B cell (primary cell): ENCODE measurements around the gene DHRS1. TPM values are rescaled to one million over a fixed set of nuclear protein-coding genes. Genes with fewer than 3 reads are reported as not detected.

Source experiments
- ATAC-seq: fragments of 200-7000 bp; cut with Tn5 transposase; one replicate; pipeline ENCODE4 v1.10.0; 2021; ENCODE audit warnings: low read depth, mild to moderate bottlenecking, moderate number of reproducible peaks, moderate library complexity
- CTCF ChIA-PET: fragments of 350-600 bp; sonication (Branson Sonifier 250); formaldehyde crosslinking; loops from one replicate; lab custom pipeline; 2021; ENCODE audit warnings: antibody characterized with exemption, inconsistent platforms; lab: Charles Lee
- POLR2A ChIA-PET: fragments of 350-600 bp; sonication (Branson Sonifier 250); formaldehyde crosslinking; loops from one replicate; lab custom pipeline; 2021; ENCODE audit warnings: antibody characterized with exemption; lab: Charles Lee
- DNase-seq: peaks from one replicate; pipeline ENCODE4 v3.0.0; 2013
- H2AFZ ChIP-seq: 2 replicates; pipeline ENCODE4 v1.6.1; 2012; ENCODE audit warnings: mild to moderate bottlenecking, low read depth, low read length; ENCODE audit not compliant: insufficient read depth, poor library complexity, severe bottlenecking
- H3K27ac ChIP-seq, 2 donors: 1 replicate in 1 of 2; 2 replicates in 1 of 2; pipeline ENCODE4 v1.5.1; 2012 to 2013; ENCODE audit warnings: low read length in 2 of 2, mild to moderate bottlenecking in 2 of 2, moderate library complexity in 1 of 2
- H3K27me3 ChIP-seq, 4 experiments: fragments of 200-600 bp in 1 of 4; sonication (generic) in 1 of 4; replicated peaks in 1 of 4; 1 replicate in 2 of 4; 2 replicates in 2 of 4; pipeline versions ENCODE4 v1.6.1 to v1.7.0; 2013 to 2016; ENCODE audit warnings: low read length in 3 of 4, mild to moderate bottlenecking in 2 of 4, mixed read lengths in 1 of 4, moderate library complexity in 1 of 4; ENCODE audit not compliant: insufficient read depth in 4 of 4, control insufficient read depth in 3 of 4; ENCODE audit errors: control extremely low read depth in 1 of 4
- H3K36me3 ChIP-seq, 2 experiments: replicated peaks in 1 of 2; 1 replicate in 1 of 2; 2 replicates in 1 of 2; pipeline versions ENCODE4 v1.6.1 to v1.7.1; 2013; ENCODE audit warnings: low read length in 1 of 2; ENCODE audit not compliant: insufficient read depth in 2 of 2, control insufficient read depth in 1 of 2; ENCODE audit errors: control extremely low read depth in 1 of 2, extremely low read depth in 1 of 2
- H3K4me1 ChIP-seq, 2 donors: fragments of 200-600 bp in 1 of 2; sonication (generic) in 1 of 2; 1 replicate in 1 of 2; 2 replicates in 1 of 2; pipeline versions ENCODE4 v1.5.1 to v1.6.1; 2013 to 2017; ENCODE audit warnings: low read length in 2 of 2; ENCODE audit not compliant: control insufficient read depth in 2 of 2, insufficient read depth in 2 of 2
- H3K4me2 ChIP-seq: replicated peaks from 2 replicates; pipeline ENCODE3; 2012; ENCODE audit warnings: mild to moderate bottlenecking, low read depth, low read length; ENCODE audit not compliant: poor library complexity, severe bottlenecking
- H3K4me3 ChIP-seq, 5 experiments: fragments of 200-600 bp in 1 of 5; sonication (generic) in 1 of 5; 1 replicate in 3 of 5; 2 replicates in 2 of 5; pipeline versions ENCODE4 v1.5.1 to v1.7.0; 2011 to 2016; ENCODE audit warnings: low read length in 4 of 5, mild to moderate bottlenecking in 4 of 5, low read depth in 2 of 5, control low read depth in 1 of 5, moderate library complexity in 1 of 5; ENCODE audit not compliant: insufficient read depth in 1 of 5; ENCODE audit errors: control extremely low read depth in 1 of 5, extremely low read depth in 1 of 5
- H3K79me2 ChIP-seq: fragments of 200-600 bp; sonication (generic); one replicate; pipeline ENCODE4 v1.6.0; 2016; ENCODE audit warnings: low read length; ENCODE audit not compliant: control insufficient read depth, insufficient read depth
- H3K9ac ChIP-seq: fragments of 200-600 bp; sonication (generic); 2 replicates; pipeline ENCODE4 v1.6.1; 2017; ENCODE audit warnings: mild to moderate bottlenecking, low read length, moderate library complexity
- H3K9me3 ChIP-seq, 3 donors: one replicate each; pipeline versions ENCODE4 v1.6.1 to v1.7.1; 2013; ENCODE audit warnings: low read length in 2 of 3; ENCODE audit not compliant: control insufficient read depth in 2 of 3, insufficient read depth in 1 of 3; ENCODE audit errors: control extremely low read depth in 1 of 3
- H4K20me1 ChIP-seq: 2 replicates; pipeline ENCODE4 v1.6.0; 2012; ENCODE audit warnings: mild to moderate bottlenecking, low read length; ENCODE audit not compliant: insufficient read depth, control insufficient read depth, poor library complexity, severe bottlenecking
- H3K27ac Mint-ChIP-seq: one replicate; pipeline ENCODE4 v1.8.0; 2021; ENCODE audit warnings: mixed read lengths
- H3K27me3 Mint-ChIP-seq: one replicate; pipeline ENCODE4 v1.8.0; 2021; ENCODE audit warnings: mixed read lengths
- H3K4me1 Mint-ChIP-seq: one replicate; pipeline ENCODE4 v1.8.0; 2021; ENCODE audit warnings: mixed read lengths
- H3K4me3 Mint-ChIP-seq: one replicate; pipeline ENCODE4 v1.8.0; 2021; ENCODE audit warnings: mixed read lengths
- H3K9me3 Mint-ChIP-seq: one replicate; pipeline ENCODE4 v1.8.0; 2022; ENCODE audit warnings: mixed read lengths; ENCODE audit not compliant: insufficient read depth
- EZH2 ChIP-seq: IDR thresholded peaks from 2 replicates; pipeline ENCODE4 v1.6.1; 2012; ENCODE audit warnings: borderline replicate concordance, low read depth, mild to moderate bottlenecking, moderate library complexity, low read length; ENCODE audit not compliant: insufficient read depth, poor library complexity, severe bottlenecking
- WGBS: methylation state at CpG from one replicate; pipeline ENCODE4 v1.1.5; 2013; ENCODE audit warnings: missing lambda C conversion rate; ENCODE audit not compliant: insufficient coverage; 5-methylcytosine and 5-hydroxymethylcytosine counted together
- intact Hi-C: fragments of 100-400 bp; cut with micrococcal nuclease; formaldehyde crosslinking; loops from one replicate; pipeline ENCODE4 v1.10.0; 2022
- polyA plus RNA-seq: library from polyadenylated mRNA; depleted of rRNA; stranded (reverse); fragments of >200 nt; gene quantifications from 2 replicates; pipeline ENCODE4 v1.2.3, GENCODE V29; 2012
- total RNA-seq, 2 donors: library from RNA; stranded (reverse); fragments of 120-200 nt in 1 of 2; gene quantifications; 1 replicate in 1 of 2; 2 replicates in 1 of 2; pipeline versions ENCODE4 v1.2.3 to v1.2.4, GENCODE V29; 2013 to 2022
- TF ChIP-seq, protein P1 (sequence below): fragments of 200-600 bp; IDR thresholded peaks from one replicate; pipeline ENCODE4 v1.8.0; 2022; ENCODE audit warnings: antibody characterized with exemption, mild to moderate bottlenecking

Gene DHRS1
- total and polyA plus RNA-seq, 2 donors (not counting 1 experiment from before 2014, with no cell fraction given) = 42.7 to 76.9 TPM

DNA sequence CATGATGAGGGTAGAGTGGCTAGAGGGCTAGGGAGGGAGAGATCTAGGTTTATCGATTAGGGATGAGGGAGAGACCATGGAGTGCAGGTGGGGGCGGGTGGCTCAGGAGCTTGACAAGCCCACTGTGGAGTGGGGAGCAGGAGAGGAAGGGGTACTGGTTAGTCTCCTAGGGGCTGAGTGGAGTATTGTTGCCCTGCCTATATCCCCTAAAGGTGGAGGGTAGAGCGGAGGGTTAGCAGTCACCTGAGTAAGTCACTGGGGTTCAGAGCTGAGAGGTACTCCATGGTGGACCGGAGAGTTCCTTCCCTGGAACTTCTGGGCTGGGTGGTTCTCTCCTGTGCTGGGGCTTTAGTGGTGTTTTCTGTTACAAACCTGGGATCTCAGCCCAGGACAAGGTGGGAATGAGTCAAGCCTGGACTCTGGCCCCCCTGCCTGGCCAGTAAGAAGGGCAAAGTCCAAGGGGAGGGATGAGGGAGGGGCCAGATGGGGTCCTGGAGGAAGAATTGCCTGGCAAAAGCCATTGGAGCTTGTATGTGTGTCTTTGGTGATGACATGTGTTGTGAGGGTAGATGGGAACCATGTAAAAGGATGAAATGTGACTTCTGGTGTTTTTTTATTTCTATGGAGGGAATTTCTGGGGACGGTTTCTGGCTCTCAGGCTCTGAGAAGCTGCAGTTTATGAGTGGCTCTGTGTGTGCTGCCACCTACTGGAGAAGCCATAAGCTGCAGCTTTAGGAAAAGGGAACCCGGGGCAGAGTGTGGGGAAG is 8.2 kb upstream of the DHRS1 start, which contains the start of gene CIDEB:
Gene CIDEB (minus strand): TSS at position 403 of the 767 bp plus-strand sequence. CDS start 119 bp downstream, at position 284.
- no peak for TF ChIP-seq EZH2
- TF ChIP-seq, protein P1, sequence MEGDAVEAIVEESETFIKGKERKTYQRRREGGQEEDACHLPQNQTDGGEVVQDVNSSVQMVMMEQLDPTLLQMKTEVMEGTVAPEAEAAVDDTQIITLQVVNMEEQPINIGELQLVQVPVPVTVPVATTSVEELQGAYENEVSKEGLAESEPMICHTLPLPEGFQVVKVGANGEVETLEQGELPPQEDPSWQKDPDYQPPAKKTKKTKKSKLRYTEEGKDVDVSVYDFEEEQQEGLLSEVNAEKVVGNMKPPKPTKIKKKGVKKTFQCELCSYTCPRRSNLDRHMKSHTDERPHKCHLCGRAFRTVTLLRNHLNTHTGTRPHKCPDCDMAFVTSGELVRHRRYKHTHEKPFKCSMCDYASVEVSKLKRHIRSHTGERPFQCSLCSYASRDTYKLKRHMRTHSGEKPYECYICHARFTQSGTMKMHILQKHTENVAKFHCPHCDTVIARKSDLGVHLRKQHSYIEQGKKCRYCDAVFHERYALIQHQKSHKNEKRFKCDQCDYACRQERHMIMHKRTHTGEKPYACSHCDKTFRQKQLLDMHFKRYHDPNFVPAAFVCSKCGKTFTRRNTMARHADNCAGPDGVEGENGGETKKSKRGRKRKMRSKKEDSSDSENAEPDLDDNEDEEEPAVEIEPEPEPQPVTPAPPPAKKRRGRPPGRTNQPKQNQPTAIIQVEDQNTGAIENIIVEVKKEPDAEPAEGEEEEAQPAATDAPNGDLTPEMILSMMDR = peak; percentile 90
- DNase-seq (peak; percentile 81), ATAC-seq (no peak)
- Histone ChIP-seq H3K27ac (no peak within 1 kb of the TSS), H3K4me2 (no peak within 1 kb of the TSS), H2AFZ (no peak within 1 kb of the TSS), H3K36me3 (peaks cover 3 to 58% of the 10 kb centered on the region in 2 experiments), H3K4me1 (peaks cover 22 to 36% of the 10 kb centered on the region in 2 donors), H3K27me3 (no peaks in the 10 kb centered on the region), H3K4me3 (no peak within 1 kb of the TSS), H3K79me2 (peaks cover 25% of the 10 kb centered on the region), H4K20me1 (peaks cover 32% of the 10 kb centered on the region), H3K9me3 (no peaks in the 10 kb centered on the region), H3K9ac (no peak within 1 kb of the TSS)
- Mint-ChIP-seq H3K27me3 (no peaks in the 10 kb centered on the region), H3K4me1 (peaks cover 38% of the 10 kb centered on the region), H3K27ac (peak within 1 kb of the TSS; percentile 51), H3K9me3 (no peaks in the 10 kb centered on the region), H3K4me3 (no peak within 1 kb of the TSS)
- ChIA-PET CTCF (interaction anchor here (0.7 to 9.4 kb wide), 50 partner anchors 10 to 688 kb away, joined by 3 to 116 read pairs (median 4); partner anchors contain the start of genes CBLN3, CHMP4A, DCAF11 and DHRS1), POLR2A (interaction anchor here (0.8 to 1.6 kb wide), 3 partner anchors 8 to 66 kb away, joined by 4 to 12 read pairs (median 6); partner anchors contain the start of genes DHRS1, NOP9 and TINF2)
- intact Hi-C loops = loop anchor here (1.0 kb wide), 3 partner anchors 8 to 91 kb away; partner anchors contain the start of genes DHRS1, MDP1, NOP9 and RABGGTA
- 58% methylated on average over 6 of the region's 6 CpGs for WGBS

DNA sequence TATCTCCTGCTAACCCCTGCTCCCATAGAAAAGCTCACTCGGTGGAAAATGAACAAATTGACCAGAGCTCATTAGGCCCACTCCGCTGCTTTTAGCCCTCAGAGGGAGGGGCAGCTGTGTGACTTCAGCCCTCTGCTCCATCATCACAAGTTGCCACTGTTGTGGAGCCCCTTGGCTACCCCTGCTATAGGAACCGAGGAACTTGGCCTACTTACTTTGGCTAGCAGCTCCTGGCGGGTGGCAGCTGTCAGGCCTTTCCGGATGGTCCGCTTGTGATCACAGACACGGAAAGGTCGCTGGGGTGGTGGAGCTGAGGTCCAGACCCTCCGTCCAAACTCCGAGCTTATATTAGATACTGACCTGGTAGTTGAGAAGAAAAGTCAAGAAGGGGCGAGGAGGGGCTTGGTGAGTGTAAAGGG is 7.6 kb upstream of the DHRS1 start:
- 88% methylated on average over 11 of the region's 11 CpGs for WGBS
- Histone ChIP-seq H4K20me1 (peaks cover 32% of the 10 kb centered on the region), H3K9ac (no peak overlapping the region), H3K79me2 (peaks cover 29% of the 10 kb centered on the region), H3K27ac (no peak overlapping the region), H3K4me1 (peaks cover 17 to 30% of the 10 kb centered on the region in 2 donors), H3K9me3 (no peaks in the 10 kb centered on the region), H3K36me3 (peaks cover 3 to 63% of the 10 kb centered on the region in 2 experiments), H2AFZ (no peak overlapping the region), H3K4me3 (no peak overlapping the region), H3K27me3 (no peaks in the 10 kb centered on the region), H3K4me2 (no peak overlapping the region)
- peaks cover 32% of the 10 kb centered on the region for H3K4me1 Mint-ChIP-seq
- CTCF ChIA-PET = interaction anchor here (0.7 to 9.4 kb wide), 31 partner anchors 9 to 687 kb away, joined by 3 to 116 read pairs (median 9); partner anchors contain the start of genes CBLN3, CHMP4A, DHRS1 and EMC9
- POLR2A ChIA-PET = no interaction called here
- ATAC-seq (no peak), DNase-seq (no peak)
- no peaks in the 10 kb centered on the region for H3K27me3 Mint-ChIP-seq
- no peak overlapping the region for H3K27ac Mint-ChIP-seq
- intact Hi-C loops = no loop called here
- H3K4me3 Mint-ChIP-seq = no peak overlapping the region
- H3K9me3 Mint-ChIP-seq = no peaks in the 10 kb centered on the region
- TF ChIP-seq EZH2 = no peak
- TF ChIP-seq, protein P1 = no peak
